KOPT-K1 (cell line): ENCODE measurements around the gene CTDSPL2.
"Not testable (repeated sequence)": the region's sequence is repeated elsewhere in the genome, so short reads cannot be mapped to it uniquely, and the experiment has no call there.

Experiments
- H3K27ac ChIP-seq: fragments of 200-600 bp; sonication (generic); 2 replicates; pipeline ENCODE4 v1.5.1; 2016; ENCODE audit warnings: antibody characterized with exemption, mild to moderate bottlenecking, low read depth, low read length; ENCODE audit not compliant: poor library complexity, severe bottlenecking
- H3K36me3 ChIP-seq: fragments of 200-600 bp; sonication (generic); 2 replicates; pipeline ENCODE4 v1.5.1; 2017; ENCODE audit warnings: antibody characterized with exemption, mild to moderate bottlenecking, low read length, moderate library complexity; ENCODE audit not compliant: insufficient read depth
- H3K9me3 ChIP-seq: fragments of 200-600 bp; sonication (generic); 2 replicates; pipeline ENCODE4 v1.5.1; 2017; ENCODE audit warnings: antibody characterized with exemption, low read length, mild to moderate bottlenecking; ENCODE audit not compliant: insufficient read depth, poor library complexity, severe bottlenecking

Gene CTDSPL2

GRCh38 chr15:44519537-44519936 lies 92.1 kb downstream of the CTDSPL2 start:
- H3K36me3 ChIP-seq: peaks cover 92% of the 10 kb centered on the region
- H3K27ac ChIP-seq: no peak overlapping the region

GRCh38 chr15:44525018-44525417 lies 97.6 kb downstream of the CTDSPL2 start:
- Histone ChIP-seq H3K27ac (no peak overlapping the region), H3K36me3 (peaks cover 66% of the 10 kb centered on the region), H3K9me3 (no peaks in the 10 kb centered on the region)

More at GRCh38 chr15:44519537-44519936, 92.1 kb downstream of the CTDSPL2 start:
- no peaks in the 10 kb centered on the region for H3K9me3 ChIP-seq

GRCh38 chr15:44527241-44527640 lies 99.8 kb downstream of the CTDSPL2 start:
- H3K36me3 ChIP-seq: peaks cover 44% of the 10 kb centered on the region
- H3K9me3 ChIP-seq: no peaks in the 10 kb centered on the region

DNA sequence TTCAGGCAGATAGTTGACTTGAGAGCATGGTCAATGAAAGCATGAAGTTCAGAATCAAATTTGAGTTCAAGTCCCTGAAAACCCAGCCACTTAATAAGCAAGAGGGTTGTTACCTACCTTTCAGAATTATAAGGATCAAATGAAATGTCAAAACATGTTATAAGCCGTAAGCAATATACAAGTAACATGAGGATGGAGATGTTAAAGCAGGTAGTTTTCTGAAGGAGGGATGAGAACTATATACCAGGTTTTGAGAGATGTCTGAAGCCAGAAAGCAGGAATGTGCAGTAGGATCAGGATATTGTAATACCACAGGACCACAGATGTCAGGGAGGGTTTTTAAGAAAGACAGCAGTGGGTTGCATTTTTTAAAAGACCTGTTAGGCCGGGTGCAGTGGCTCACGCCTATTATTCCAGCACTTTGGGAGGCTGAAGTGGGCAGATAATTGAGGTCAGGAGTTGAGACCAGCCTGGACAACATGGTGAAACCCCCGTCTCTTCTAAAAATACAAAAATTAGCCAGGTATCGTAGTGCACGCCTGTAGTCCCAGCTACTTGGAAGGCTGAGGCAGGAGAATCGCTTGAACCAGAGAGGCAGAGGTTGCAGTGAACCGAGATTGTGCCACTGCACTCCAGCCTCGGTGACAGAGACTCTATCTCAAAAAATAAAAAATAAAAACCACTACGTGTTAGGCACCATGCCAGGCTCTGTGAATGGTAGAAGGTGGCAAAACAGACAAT lies 102.6 kb downstream of the CTDSPL2 start:
- H3K36me3 ChIP-seq: peaks cover 16% of the 10 kb centered on the region

More at GRCh38 chr15:44527241-44527640, 99.8 kb downstream of the CTDSPL2 start:
- H3K27ac ChIP-seq: no peak overlapping the region

DNA sequence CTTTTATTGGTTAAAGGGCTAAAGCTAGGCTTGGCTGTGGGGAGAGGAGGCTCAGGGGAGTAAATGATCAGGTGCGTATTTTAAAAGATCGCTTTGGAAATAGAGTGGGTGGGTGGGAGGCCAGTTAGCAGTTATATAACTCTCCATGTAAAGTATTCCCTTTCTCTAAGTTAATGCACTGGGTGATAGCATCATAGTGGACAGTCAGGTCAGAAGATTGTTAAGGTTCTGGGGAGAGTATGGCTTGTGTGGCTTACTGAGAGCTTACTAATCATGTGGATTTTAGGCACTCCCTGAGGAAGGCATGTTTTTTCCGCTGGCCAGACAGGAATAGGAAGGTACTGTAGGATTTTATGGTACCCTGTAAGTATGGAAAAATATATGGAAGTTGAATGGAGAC lies 103.2 kb downstream of the CTDSPL2 start:
- Histone ChIP-seq H3K36me3 (peaks cover 10% of the 10 kb centered on the region), H3K27ac (no peak overlapping the region)

More for the DNA sequence above, 102.6 kb downstream of the CTDSPL2 start:
- H3K27ac ChIP-seq: no peak overlapping the region
- no peaks in the 10 kb centered on the region for H3K9me3 ChIP-seq

GRCh38 chr15:44532275-44532674 lies 104.8 kb downstream of the CTDSPL2 start:
- H3K27ac ChIP-seq, H3K36me3 ChIP-seq, H3K9me3 ChIP-seq: not testable (repeated sequence)

More for the DNA sequence above, 103.2 kb downstream of the CTDSPL2 start:
- H3K9me3 ChIP-seq: no peaks in the 10 kb centered on the region

GRCh38 chr15:44532689-44533088 lies 105.3 kb downstream of the CTDSPL2 start:
- H3K9me3 ChIP-seq: no peaks in the 10 kb centered on the region
- no peaks in the 10 kb centered on the region; the same call in 1 of the 2 replicates for H3K36me3 ChIP-seq
- H3K27ac ChIP-seq: no peak overlapping the region

- no peak overlapping the region for H3K27ac ChIP-seq
- H3K36me3 ChIP-seq: peaks cover 10% of the 10 kb centered on the region
- H3K9me3 ChIP-seq: no peaks in the 10 kb centered on the region
These were observed 107.7 kb downstream of the CTDSPL2 start for GRCh38 chr15:44535092-44535491.

GRCh38 chr15:44535523-44536301 lies 108.3 kb downstream of the CTDSPL2 start:
- H3K27ac ChIP-seq: peak overlapping the region; percentile 88
- H3K9me3 ChIP-seq: no peaks in the 10 kb centered on the region
- peaks cover 16% of the 10 kb centered on the region for H3K36me3 ChIP-seq

DNA sequence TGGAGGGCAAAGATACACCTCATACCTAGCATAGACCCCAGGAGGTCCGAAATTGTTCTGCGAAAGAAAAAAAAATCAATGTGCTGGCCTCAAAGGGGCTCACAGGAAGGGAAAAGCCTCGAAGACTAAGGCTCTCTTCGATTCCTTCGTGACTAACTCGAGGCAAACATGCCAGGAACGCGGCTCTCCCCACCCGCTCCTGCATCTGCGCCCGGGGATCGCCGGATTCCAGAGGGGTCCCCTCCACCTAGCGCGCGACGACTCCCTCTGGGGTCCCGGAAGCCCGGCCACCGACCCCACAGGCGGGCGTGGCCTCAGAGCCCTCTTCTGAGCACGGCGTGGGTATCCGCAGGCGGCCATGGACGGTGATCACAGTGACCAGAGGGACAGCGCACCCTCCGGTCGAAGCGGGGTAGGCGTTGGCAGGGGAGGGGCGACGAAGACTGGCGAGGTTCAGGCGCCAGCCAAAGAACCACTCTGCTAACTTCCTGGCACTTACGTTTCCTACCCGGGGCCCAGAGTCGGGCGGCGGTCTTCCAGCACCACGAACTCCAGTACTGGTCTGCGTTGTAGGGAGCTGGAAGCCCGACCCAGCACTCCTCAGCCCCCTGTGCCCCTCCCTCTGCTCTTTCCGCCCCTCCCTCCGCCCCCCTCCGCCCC lies 109.0 kb downstream of the CTDSPL2 start:
- no peaks in the 10 kb centered on the region for H3K9me3 ChIP-seq
- peak overlapping the region; percentile 88 for H3K27ac ChIP-seq
- H3K36me3 ChIP-seq: peaks cover 23% of the 10 kb centered on the region

- peaks cover 30% of the 10 kb centered on the region for H3K36me3 ChIP-seq
- peak within 1 kb of the TSS; percentile 88 for H3K27ac ChIP-seq
- no peaks in the 10 kb centered on the region for H3K9me3 ChIP-seq
These were observed 109.7 kb downstream of the CTDSPL2 start, which contains the start of gene EIF3J for GRCh38 chr15:44536962-44537734. TSS of gene EIF3J (plus strand) at chr15:44537147. CDS start at chr15:44537195, 48 bp downstream.

DNA sequence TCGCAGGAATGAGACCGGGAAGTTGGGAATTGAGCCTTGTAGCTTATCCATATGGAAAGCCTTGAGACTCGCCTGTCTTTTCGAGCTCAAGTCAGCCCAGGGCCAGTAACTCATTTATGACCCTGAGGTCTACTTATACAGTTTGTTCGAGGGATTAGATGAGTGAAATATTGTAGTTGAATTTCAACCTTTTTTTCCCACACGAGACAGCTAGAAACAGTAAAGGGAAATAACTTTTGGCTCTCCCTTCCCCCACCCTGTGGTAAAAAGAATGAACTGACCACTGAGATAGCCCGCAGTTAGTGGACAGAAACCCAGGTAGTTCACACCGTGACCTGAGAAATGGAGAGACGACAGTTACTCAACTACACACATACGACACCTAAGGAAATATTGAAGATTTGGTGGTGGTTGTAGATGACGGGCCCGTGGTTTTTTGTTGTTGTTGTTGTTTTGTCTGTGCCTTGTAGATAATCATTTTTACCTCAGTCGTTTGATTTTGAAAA lies 110.4 kb downstream of the CTDSPL2 start:
- Histone ChIP-seq H3K9me3 (no peaks in the 10 kb centered on the region), H3K36me3 (peaks cover 36% of the 10 kb centered on the region), H3K27ac (peak overlapping the region; percentile 88)

GRCh38 chr15:44541282-44541958 lies 114.0 kb downstream of the CTDSPL2 start:
- Histone ChIP-seq H3K36me3 (peaks cover 50% of the 10 kb centered on the region), H3K27ac (no peak overlapping the region), H3K9me3 (no peaks in the 10 kb centered on the region)

DNA sequence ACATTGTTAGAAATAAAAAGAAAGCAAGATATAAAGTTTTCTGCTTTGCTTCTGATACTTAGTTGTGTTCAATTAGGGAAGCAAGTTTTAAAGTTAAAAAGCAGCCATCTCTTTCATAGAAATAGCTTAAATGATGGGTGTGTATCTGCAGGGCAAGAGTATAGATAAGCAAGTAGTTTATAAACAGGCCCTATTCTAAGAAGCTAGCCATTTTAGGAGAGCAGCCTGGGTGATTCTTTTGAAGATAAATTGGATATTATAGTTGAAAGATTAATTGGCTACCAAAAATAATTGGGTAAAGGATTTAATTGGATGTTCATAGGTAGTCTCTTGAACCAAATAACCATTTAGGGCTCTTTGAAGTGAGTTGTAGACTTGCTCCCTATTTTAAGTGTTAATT lies 115.2 kb downstream of the CTDSPL2 start:
- Histone ChIP-seq H3K9me3 (no peaks in the 10 kb centered on the region), H3K36me3 (peaks cover 50% of the 10 kb centered on the region), H3K27ac (no peak overlapping the region)
